ENCODE results near the gene RBCK1.

DNA sequence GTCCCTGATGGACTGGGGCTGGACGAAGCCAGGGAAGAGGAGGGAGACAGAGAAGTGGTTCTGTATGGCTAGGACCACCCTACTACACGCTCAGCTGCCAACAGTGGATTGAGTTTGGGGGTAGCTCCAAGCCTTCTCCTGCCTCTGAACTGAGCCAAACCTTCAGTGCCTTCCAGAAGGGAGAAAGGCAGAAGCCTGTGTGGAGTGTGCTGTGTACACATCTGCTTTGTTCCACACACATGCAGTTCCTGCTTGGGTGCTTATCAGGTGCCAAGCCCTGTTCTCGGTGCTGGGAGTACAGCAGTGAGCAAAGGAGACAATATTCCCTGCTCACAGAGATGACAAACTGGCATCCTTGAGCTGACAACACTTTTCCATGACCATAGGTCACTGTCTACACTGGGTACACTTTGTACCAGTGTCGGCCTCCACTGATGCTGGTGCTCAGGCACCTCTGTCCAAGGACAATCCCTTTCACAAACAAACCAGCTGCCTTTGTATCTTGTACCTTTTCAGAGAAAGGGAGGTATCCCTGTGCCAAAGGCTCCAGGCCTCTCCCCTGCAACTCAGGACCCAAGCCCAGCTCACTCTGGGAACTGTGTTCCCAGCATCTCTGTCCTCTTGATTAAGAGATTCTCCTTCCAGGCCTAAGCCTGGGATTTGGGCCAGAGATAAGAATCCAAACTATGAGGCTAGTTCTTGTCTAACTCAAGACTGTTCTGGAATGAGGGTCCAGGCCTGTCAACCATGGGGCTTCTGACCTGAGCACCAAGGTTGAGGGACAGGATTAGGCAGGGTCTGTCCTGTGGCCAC is 11.3 kb upstream of the RBCK1 start:
- TF ChIP-seq, protein P1, sequence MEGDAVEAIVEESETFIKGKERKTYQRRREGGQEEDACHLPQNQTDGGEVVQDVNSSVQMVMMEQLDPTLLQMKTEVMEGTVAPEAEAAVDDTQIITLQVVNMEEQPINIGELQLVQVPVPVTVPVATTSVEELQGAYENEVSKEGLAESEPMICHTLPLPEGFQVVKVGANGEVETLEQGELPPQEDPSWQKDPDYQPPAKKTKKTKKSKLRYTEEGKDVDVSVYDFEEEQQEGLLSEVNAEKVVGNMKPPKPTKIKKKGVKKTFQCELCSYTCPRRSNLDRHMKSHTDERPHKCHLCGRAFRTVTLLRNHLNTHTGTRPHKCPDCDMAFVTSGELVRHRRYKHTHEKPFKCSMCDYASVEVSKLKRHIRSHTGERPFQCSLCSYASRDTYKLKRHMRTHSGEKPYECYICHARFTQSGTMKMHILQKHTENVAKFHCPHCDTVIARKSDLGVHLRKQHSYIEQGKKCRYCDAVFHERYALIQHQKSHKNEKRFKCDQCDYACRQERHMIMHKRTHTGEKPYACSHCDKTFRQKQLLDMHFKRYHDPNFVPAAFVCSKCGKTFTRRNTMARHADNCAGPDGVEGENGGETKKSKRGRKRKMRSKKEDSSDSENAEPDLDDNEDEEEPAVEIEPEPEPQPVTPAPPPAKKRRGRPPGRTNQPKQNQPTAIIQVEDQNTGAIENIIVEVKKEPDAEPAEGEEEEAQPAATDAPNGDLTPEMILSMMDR (IDR thresholded peaks at IDR 0.05) = no peak
- no peak for TF ChIP-seq POLR2A (IDR thresholded peaks at IDR 0.05)

All from vagina (tissue), 2 donors.